ENCODE data around the gene FAM163B.
"Not testable (repeated sequence)": the region's sequence is repeated elsewhere in the genome, so short reads cannot be mapped to it uniquely, and the experiment has no call there.

The FAM163B gene

DNA sequence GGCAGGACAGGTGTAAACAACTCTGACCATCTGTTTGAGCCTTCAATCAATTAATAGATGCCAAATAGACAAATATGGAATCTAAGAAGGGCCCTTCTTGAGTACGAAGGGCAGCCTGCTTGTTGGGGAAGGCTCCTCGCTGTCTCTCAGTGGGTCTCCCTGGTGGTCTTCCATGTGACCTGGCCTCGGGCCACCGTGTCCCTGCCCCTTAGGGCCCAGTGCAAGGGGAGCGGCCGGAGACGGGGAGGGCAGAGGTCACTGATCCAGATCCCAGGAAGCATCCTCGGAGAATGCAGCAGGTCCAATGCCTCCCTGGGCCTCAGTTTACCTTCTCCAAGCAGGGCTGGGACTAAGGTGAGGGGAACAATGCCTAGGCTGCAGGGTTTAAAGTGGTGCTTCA, 29.5 kb upstream of the FAM163B start:
- no peak for DNase-seq

- no peak for DNase-seq
Observed at GRCh38 chr9:133638076-133638475, 28.9 kb upstream of the FAM163B start.

DNA sequence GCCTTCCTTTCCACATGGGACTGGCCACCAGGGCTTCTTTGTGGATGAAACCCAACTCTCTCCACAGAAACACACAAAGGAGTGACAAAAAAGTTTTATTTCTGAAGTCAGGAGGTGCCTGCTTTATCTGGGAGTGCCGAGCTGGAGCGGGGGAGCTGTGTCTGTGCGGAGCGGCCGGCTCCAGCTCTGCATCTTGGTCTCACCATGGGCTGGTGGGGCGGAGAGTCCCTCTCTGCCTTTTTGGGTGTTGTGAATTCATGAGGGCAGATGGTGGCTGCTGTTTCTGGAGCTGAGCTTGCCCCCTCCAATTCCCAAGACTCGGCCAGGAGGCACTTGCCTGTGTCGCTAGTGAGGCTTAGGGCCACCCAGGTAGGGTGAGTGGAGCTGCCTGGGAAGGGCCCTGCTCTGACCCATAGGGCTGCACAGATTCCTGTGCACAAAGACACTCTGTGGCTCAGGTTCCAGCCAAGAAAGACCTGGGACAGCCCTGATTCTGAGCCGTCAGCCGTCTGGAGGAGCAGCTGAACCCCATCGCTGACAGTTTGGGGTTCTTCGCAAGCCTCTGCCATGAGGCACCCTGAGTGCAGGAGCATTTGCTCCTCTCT, 28.4 kb upstream of the FAM163B start:
- DNase-seq: no peak

DNA sequence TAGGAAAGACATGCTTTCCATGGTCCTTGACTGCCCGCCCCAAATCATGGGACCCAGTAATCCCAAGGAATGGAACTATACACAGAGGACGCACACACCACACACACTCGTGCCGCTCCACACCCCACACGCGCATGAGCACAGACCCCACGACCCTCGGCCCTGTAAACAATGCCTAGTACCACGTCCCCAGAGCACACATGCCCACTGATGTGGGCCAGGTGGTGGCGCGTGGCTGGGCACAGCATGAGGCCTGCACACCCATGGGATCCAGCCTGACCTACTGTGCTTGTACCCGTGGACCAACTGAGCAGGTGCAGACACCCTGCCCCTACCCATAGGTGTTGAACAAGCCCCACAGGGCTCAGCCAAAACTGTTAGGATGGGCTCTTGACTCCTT, 27.7 kb upstream of the FAM163B start:
- DNase-seq: no peak

DNA sequence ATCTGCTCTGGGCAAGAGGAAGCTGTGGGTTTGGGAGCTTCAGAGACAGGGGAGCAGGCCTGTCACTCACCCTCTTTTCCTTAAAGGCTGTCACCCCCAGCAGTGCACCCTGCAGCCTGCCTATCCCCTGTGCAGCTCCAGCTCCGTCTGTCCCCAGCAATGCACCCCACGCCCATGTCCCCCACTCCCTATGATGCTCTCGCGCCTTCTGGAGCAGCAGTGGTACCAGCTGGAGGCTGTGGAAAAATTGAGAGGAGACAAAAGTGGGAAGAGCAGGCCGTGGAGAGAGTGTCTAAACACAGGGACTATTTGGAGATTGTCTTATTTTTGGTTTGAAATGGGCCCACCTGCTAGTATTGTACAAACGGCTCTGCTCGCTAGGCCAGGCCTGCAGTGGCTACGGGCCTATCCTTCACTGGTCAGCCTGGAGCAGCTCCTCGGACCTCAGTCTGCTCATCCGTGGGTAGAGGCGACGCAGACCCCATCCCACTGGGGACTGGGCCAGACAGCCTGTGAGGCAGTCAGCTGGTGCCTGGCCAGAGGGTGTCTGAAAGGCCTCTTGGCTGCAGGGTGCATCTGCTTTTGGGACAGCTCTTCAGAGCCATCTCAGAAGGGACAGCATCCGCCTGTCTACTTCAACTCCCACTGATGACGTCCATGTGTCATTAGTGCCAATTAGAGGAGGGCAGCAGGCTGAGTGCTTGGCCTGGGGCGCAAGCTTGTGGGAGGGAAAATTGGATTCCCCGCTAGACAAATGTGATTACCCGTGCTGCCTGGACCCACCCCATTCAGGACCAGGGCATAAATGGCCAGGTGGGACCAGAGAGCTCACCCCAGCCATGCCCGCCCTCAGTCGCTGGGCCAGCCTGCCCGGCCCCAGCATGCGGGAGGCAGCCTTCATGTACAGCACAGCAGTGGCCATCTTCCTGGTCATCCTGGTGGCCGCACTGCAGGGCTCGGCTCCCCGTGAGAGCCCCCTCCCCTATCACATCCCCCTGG, 26.6 kb upstream of the FAM163B start, which contains the start of gene DBH:
Gene DBH (plus strand): TSS at position 831 of the 999 bp plus-strand sequence. CDS start 9 bp downstream, at position 840.
- DNase-seq: no peak

- no peak for DNase-seq
Observed at GRCh38 chr9:133635098-133635497, 25.9 kb upstream of the FAM163B start.

DNA sequence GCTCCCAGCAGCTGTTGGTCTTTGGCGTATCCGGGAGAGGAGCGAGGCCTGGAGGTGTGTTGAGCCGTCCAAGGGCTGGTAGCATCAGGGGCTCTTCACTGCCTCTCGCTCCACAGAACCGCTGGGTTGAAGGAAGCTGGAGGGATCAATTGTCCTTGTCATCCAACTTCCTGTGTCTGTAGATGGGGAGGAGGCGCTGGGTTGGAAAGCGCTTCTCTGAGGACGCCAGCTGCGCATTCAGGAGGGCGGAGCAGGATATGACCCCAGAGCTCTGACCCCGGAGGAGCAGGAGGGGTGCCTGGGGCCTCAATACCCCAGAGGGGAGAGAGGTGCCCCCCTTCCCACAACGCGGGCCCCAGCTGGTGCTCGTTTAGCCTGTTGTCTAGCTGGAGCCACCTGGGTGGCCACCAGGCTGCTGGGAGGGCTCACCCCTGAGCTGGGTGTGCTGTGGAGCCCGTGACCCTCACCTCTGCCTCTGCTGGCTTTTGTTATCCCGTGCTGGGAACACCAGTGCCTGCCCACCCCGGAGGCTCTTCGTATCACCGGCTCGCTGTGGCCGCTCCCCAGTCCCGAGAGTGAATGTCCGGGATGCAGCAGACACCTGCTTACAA, 25.0 kb upstream of the FAM163B start:
- DNase-seq: no peak

GRCh38 chr9:133633681-133634080, 24.5 kb upstream of the FAM163B start:
- DNase-seq: no peak

- DNase-seq: no peak
Observed at GRCh38 chr9:133632806-133633680, 23.9 kb upstream of the FAM163B start.

- no peak for DNase-seq
Observed at GRCh38 chr9:133631111-133631510, 21.9 kb upstream of the FAM163B start.

DNA sequence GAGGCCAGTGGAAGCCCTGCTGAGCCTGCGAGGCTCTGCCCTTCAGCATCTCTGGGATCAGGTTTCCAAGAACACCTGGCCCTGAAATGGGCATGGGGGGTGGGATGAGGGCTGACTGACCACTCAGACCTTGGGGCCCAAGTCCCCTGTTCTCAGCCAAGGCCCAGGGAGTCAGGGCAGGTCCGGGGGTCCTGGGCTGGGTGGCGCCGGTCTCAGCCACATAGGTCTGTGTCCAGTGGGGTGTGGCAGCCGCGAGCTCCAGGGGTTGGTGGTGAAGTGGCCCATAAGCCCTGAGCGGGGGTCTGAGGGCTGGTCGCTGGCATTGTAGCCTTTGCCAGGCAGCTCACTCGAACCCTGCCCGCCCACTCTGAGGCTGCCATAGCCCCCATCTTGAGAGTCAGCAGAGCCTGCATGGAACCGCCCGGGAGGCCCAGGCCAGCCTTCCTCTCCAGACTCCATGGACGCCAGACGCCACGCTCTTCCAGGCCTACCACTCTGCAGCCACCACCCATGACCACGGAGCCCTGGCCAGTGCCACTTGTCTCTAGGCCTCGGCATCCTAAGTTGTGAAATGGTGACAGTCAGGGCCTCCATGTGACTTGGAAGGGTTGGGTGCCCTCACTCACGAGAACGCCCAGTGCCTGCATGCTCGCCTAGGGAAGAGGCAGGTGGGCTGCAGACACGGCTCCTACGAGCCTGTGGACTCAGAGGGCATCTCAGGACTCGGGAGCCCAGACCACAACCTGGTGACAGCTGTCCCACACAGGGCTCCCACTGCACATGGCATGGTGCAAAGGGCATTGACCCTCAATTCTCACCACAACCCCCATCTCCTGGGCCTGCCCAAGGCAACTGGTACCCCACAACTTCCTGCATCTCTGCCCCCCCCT, 20.3 kb upstream of the FAM163B start:
- DNase-seq: no peak

- DNase-seq: no peak
Observed at GRCh38 chr9:133628766-133629165, 19.6 kb upstream of the FAM163B start.

GRCh38 chr9:133627341-133627740, 18.2 kb upstream of the FAM163B start:
- DNase-seq: no peak

DNA sequence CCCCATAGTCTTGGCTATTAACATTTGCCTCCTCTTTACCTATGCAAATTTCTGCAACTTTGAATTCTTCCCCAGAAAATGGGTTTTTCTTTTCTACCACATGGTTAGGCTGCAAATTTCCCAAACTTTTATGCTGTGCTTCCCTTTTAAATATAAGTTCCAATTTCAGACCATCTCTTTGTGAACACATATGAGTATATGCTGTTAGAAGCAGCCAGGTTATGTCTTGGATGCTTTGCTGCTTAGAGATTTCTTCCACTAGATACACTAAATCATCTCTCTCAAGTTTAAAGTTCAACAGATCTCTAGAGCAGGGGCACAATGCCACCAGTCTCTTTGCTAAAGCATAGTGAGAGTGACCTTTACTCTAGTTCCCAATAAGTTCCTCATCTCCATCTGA, 16.8 kb upstream of the FAM163B start:
- DNase-seq: not testable (repeated sequence)

DNA sequence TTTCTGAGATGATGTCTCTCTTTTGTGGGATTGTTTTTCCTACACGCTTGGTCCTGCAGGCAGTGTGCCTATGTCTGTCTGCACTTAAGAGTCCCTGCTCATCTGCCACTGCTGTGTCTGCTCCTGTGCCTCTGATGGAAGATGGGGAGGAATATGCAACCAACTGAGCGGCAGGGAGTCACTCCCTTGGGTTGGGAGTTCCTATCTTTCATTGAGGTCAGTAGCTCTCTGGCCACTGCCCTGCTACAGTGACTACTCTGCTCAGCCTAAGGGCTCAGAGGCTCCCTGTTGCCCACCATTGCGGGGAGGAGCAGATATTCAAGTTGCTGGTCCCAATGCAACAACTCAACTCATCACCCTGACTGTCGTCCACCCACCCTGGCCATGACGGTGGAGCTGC, 13.4 kb upstream of the FAM163B start:
- DNase-seq: no peak

- no peak for DNase-seq
Observed at GRCh38 chr9:133621725-133622267, 12.6 kb upstream of the FAM163B start.

DNA sequence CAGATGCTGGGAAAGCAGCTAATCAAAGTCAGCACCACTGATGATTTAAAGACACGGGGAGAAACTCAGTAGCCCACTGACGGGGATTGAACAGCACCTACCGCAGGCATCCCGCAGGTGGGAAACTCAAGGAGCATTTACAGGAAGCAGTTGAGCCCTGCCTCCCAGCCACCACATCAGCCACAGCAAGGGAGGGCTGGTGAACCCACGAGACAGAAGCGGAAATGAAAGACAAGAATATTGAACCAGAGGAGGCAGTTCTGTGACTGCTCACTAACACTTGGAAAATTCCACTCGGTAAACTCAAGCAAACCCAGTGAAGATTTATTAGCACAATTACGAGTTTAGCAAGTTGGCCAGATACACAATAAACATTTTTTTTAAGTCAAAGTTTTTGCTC, 10.6 kb upstream of the FAM163B start:
- no peak for DNase-seq

DNA sequence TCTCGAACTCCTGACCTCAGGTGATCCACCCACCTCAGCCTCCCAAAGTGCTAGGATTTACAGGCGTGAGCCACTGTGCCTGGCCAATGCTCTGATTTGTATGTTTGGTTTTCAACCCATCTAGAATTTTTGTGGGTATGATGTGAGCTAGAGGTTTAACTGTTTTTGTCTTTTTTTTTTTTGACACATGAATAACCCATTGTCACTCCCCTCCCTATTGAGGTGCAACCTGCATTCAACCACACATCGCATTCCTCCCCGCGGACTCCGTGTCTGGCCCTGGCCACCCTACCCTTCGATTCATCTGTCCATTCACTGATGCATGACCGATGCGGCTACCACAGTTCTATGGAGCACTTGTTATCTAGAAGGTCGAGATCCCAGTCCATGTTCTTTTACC, 9.5 kb upstream of the FAM163B start:
- no peak for DNase-seq

GRCh38 chr9:133616643-133617405, 7.6 kb upstream of the FAM163B start:
- DNase-seq: no peak

DNA sequence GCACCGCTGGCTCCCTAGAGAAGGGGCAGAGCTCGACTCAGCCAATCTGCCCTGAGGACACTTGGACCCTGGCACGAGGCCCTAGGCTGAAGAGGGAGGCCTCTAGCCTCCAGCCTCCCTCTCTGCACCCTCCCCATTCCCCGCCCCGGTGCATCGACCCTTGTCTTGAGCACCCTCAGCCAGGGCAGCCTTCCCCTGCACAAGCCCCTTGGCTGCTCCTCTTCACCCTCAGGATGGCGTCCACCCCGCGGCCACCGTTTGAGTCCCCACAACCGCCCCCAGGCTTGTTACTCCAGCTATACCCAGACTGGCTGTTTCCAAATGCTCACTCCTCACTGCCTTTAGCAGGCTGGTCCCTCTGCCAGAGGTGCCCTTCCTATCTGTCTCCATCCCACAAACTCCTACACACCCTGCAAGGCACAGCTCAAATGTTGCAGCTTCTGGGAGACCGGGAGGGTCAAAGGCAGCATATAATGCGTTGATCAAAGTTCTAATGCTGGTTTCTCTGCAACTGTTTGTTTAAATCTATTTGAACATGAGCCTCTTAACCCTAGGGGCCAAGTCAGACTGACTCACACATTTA, 6.5 kb upstream of the FAM163B start:
- DNase-seq: no peak
